ENCODE results near the gene DAAM1.

DAAM1 gene

GRCh38 chr14:59228421-59228820 lies 40.0 kb downstream of the DAAM1 start:
- no peak for DNase-seq

DNA sequence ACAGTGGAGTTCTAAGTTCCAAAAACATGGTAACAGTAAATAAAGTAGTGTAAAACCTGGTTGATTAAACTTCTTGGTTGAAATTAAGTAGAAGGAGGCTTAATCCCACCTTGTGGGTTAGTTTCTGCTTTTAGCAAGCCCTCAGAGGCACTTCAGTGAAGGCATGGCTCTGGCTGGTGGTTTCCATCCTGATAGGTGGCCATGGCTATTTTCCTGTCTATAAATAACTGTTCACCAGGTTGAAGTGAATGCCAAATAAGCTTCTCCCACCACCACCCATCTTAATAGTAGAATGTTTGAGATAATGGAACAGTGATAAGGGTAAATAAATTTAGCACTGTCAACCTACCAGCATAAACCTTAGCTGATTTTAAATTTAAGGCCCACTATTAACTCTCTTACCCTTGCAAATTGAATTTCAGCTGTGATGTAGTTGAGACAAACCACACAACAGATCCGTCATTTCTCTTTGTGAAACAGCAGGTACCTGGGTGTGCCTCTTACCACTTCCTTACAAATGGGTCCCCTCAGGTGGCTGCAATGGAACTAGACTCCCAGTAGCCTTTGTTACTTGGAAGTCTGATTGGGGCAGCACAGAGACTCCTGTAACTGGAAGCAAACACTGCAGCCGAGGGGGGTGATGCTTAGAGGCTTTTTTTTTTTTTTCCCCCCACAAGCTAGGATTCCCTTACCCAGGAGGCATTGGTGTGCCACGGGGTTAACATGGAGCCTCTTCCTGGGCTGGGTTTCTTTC lies 41.4 kb downstream of the DAAM1 start:
- peak; percentile 58 for DNase-seq

DNA sequence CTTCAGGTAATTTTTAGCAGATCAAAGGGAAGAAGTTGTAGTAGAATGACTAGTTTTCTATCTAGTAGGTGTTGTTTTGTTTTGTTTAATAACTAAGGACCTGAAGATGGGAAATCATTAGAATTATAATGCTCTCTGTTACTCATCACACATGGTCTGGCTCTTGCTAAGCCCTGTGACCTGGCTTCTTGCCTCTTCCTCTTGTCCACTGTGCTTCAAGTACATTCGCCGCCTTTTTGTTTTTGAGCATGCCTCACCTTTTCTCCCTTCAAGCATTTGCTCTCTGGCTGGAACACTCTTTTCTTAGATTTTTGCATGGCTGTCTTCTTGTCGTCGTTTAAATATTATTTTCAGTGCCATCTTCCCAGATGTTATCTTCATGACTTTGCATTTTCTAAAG lies 47.7 kb downstream of the DAAM1 start:
- DNase-seq: no peak

DNA sequence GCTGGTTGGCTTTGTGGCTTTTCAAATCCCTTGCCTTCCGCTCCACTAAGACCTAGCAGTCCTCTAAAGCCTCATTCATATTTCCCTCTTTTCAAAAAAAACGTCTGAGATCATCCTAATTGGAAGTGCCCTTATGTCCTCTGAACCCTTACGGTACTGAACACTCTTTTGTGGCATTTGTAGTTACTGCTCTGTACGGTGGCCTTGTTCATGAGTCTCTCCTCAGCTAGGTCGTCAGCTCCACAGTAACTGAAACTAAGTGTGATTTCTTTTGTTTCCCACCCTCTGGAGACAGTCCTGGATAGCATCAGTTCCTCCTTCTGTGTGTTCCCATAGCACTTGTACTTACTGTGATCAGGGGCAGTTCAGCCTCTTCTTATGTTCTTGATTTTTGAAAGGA lies 49.7 kb downstream of the DAAM1 start:
- peak; percentile 63 for DNase-seq

- peak; percentile 96 for DNase-seq
Measured at GRCh38 chr14:59239022-59239421, 50.6 kb downstream of the DAAM1 start.

DNA sequence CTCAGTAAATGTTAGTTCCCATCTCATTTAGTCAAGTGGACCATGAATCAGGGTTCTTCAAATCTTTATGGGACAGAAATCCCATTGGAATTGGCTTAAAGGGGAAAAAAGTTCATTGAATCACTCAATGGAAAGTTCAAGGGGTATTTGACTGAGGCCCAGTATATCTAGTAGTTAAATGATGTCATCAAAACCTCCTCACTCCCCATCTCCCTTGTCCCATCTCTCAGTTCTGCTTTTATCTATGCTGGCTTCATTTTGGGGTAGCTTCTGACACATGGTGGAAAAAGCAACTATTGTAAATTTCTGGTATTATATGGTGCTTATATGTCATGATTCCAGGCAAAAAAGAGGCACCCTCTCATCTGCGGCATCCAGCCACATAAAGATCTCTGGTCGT lies 51.9 kb downstream of the DAAM1 start:
- DNase-seq: no peak

DNA sequence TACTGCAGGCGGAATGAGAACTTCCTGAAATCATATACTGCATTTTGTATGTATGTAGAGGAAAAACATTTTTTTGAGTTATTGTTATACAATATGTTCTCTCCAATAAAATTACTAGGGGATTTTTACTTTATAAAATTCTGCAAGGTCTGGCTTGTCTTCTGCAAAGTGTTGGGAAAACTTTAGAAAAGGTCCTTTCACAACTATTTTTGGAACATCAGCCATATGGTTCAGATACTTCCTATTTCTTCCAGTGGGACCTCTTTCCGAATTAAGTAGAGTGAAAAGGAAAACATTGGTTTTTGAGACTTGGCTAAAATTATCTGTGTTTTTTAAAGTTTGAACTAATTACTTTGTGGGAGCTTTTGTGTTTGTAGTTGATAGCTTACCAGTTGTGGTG lies 52.7 kb downstream of the DAAM1 start:
- DNase-seq: no peak

DNA sequence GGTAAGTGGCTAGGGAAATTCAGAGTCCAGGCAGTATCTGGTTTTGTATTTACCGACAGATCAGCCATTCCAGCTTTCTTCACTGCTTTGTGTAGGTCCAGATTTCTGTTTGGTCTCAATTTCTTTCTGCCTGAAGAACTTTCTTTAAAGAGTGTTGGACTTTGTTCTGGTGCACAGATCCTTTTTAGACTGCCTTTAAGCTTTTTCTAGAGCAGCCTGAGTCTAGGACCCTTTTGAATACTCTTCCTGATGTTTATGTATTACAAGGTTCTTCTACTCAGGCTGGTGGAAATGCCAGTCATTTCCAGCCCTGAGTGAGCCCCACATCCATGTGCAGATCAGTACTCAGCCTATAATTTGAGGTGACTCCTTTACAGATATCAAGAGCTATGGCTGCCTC lies 54.7 kb downstream of the DAAM1 start:
- no peak for DNase-seq

- DNase-seq: no peak
Measured at GRCh38 chr14:59244581-59244980, 56.1 kb downstream of the DAAM1 start.

GRCh38 chr14:59245809-59246295 lies 57.4 kb downstream of the DAAM1 start:
- no peak for DNase-seq

DNA sequence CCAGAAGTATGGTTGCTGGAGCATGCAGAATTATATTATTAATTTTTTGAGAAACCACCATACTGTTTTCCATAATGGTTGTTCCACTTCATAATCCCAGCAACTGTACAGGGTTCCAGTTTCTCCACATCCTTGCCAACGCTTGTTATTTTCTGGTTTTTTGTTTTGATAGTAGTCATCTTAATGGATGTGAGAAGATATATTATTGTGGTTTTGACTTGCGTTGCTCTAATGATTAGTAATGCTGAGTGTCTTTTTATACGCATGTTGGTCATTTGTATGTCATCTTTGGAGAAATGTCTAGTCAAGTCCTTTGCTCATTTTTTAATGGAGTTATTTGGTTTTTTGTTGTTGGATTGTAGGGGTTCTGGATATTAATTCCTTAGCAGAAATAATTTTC lies 58.1 kb downstream of the DAAM1 start:
- no peak for DNase-seq

GRCh38 chr14:59247801-59248584 lies 59.5 kb downstream of the DAAM1 start:
- DNase-seq: peak; percentile 69

- peak; percentile 14 for DNase-seq
Measured at GRCh38 chr14:59249029-59249428, 60.6 kb downstream of the DAAM1 start.

- peak; percentile 93 for DNase-seq
Measured at GRCh38 chr14:59251811-59252771, 63.6 kb downstream of the DAAM1 start.

GRCh38 chr14:59252772-59253500 lies 64.5 kb downstream of the DAAM1 start:
- no peak for DNase-seq

GRCh38 chr14:59253527-59253926 lies 65.1 kb downstream of the DAAM1 start:
- no peak for DNase-seq

DNA sequence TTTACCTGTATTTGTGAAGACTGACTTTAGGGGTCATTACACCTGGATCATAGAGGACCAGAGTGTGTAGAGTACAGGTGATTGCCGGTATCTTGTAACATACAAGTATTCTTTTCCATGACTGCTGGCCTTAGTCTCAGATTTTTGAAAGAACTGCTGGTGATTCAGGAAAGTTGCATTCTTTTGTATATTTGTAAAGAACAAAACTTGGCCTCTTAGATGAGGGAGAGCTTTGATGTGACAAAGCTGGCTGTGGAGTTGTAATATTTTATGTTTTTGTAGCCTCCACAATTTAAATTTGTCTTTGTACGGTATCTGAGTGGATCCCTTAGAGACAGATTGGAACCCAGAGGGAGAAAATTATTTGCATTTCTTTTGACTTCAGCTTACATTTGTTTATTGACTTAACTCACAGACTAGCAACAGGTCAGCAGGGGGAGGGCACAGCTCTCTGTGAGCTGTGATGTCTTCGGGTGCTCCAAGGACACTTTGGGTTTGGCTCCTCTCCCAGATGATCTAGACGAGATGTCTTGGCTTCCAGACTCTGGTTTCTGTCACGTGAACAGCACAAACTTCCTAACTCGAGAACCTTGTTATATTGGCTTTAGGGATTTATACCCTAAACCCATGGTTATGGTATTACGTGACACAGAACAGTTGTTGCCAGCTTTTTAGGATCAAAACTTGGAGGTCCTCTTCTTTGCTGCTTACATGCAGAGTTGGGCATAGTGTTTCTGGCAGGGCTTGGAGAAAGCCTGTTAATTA lies 65.9 kb downstream of the DAAM1 start:
- peak; percentile 47 for DNase-seq

DNA sequence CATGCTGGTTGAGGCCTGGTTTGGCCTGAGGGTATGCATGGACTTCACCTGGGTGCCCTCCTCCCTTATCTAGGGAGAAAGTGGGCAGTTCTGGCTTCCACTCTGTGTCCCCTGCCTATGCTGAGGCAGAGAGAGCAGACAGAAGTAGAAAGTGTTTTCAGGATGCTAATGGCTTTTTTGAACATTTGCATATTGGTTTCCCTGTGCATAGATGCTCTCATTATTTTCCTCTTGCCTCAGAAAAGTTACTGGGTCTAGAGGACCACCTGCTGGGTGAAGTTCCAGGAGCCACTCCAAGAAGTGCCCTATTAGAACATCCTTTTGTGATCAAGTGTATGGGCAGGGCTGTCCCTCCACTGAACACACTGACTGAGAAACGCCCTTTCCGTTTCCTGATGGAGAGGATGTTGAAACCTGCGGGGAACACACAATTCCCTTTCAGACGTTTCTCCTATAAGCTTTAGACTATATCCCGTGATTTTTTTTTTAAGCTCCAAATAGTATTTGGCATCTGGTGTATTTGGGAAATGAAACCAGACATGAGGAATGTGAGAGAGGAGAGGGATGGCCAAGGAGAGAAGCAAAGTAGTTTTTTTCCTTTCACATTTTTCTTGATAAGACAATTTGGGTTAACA lies 66.6 kb downstream of the DAAM1 start:
- peak; percentile 60 for DNase-seq

DNA sequence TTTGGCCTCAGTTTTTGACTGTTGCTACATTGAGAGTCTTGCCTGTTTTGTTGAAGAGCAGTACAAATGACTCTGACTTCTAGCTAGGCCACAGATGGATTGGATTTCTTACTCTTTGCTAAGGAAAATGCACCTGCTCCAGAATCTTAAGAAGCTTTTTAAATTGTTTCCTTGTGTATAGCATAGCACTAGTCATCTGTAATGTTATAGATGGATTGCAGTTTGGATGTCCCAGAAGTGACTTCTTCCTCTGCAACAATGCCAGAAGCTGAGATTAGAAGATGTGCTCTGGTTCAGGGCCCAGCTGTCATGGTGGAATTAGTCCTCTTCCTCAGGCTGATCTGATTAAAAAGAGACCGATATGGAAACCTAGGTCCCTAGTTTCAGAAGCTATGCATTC lies 67.9 kb downstream of the DAAM1 start:
- no peak for DNase-seq

- peak; percentile 41 for DNase-seq
Measured at GRCh38 chr14:59261334-59261733, 72.9 kb downstream of the DAAM1 start.

All from NCI-H69 (cell line).